ENCODE measurements around the gene SLC25A26. TPM values are rescaled to one million over a fixed set of nuclear protein-coding genes. Genes with fewer than 3 reads are reported as not detected.

The SLC25A26 gene
- total RNA-seq, 1 donor from 2014 or later = 23.2 TPM

- Mint-ChIP-seq H3K36me3 (ENCODE audit: low read depth) (peaks cover 7% of the 10 kb centered on the region), H3K9me3 (peaks cover 13% of the 10 kb centered on the region), H3K4me1 (no peaks in the 10 kb centered on the region), H3K27ac (no peak overlapping the region), H3K27me3 (no peaks in the 10 kb centered on the region), H3K4me3 (no peak overlapping the region)
- ATAC-seq (ENCODE audit: low read depth) (no peak), DNase-seq (no peak)
- intact Hi-C loops (cut with micrococcal nuclease) = no loop called here
- ChIA-PET POLR2A (no interaction called here), CTCF (no interaction called here)
- no peak for TF ChIP-seq CTCF (IDR thresholded peaks at IDR 0.05)
Measured at GRCh38 chr3:66423791-66424190, 203.0 kb downstream of the SLC25A26 start.

GRCh38 chr3:66425032-66425431, 204.2 kb downstream of the SLC25A26 start:
- Mint-ChIP-seq H3K9me3 (peaks cover 13% of the 10 kb centered on the region), H3K27ac (no peak overlapping the region), H3K36me3 (ENCODE audit: low read depth) (peaks cover 7% of the 10 kb centered on the region), H3K4me1 (no peaks in the 10 kb centered on the region), H3K4me3 (no peak overlapping the region), H3K27me3 (no peaks in the 10 kb centered on the region)
- intact Hi-C loops (cut with micrococcal nuclease) = no loop called here
- ChIA-PET POLR2A (no interaction called here), CTCF (no interaction called here)
- no peak for ATAC-seq (ENCODE audit: low read depth)
- no peak for DNase-seq
- TF ChIP-seq CTCF (IDR thresholded peaks at IDR 0.05) = no peak

GRCh38 chr3:66425576-66426114, 204.8 kb downstream of the SLC25A26 start:
- no peak for TF ChIP-seq CTCF (IDR thresholded peaks at IDR 0.05)
- Mint-ChIP-seq H3K36me3 (ENCODE audit: low read depth) (peaks cover 4% of the 10 kb centered on the region), H3K9me3 (peaks cover 7% of the 10 kb centered on the region), H3K27ac (no peak overlapping the region), H3K4me1 (no peaks in the 10 kb centered on the region), H3K27me3 (no peaks in the 10 kb centered on the region), H3K4me3 (no peak overlapping the region)
- no peak for ATAC-seq (ENCODE audit: low read depth)
- ChIA-PET CTCF (no interaction called here), POLR2A (no interaction called here)
- no peak for DNase-seq
- intact Hi-C loops (cut with micrococcal nuclease) = no loop called here

GRCh38 chr3:66426135-66426534, 205.3 kb downstream of the SLC25A26 start:
- ChIA-PET CTCF (no interaction called here), POLR2A (no interaction called here)
- Mint-ChIP-seq H3K27ac (no peak overlapping the region), H3K4me3 (no peak overlapping the region), H3K27me3 (no peaks in the 10 kb centered on the region), H3K9me3 (peaks cover 5% of the 10 kb centered on the region), H3K36me3 (ENCODE audit: low read depth) (peaks cover 3% of the 10 kb centered on the region), H3K4me1 (no peaks in the 10 kb centered on the region)
- TF ChIP-seq CTCF (IDR thresholded peaks at IDR 0.05) = no peak
- intact Hi-C loops (cut with micrococcal nuclease) = no loop called here
- no peak for DNase-seq
- ATAC-seq (ENCODE audit: low read depth) = no peak

GRCh38 chr3:66427352-66427751, 206.6 kb downstream of the SLC25A26 start:
- ChIA-PET CTCF (no interaction called here), POLR2A (no interaction called here)
- intact Hi-C loops (cut with micrococcal nuclease) = no loop called here
- Mint-ChIP-seq H3K4me1 (no peaks in the 10 kb centered on the region), H3K9me3 (peaks cover 5% of the 10 kb centered on the region), H3K27ac (no peak overlapping the region), H3K27me3 (no peaks in the 10 kb centered on the region), H3K36me3 (ENCODE audit: low read depth) (peaks cover 3% of the 10 kb centered on the region), H3K4me3 (no peak overlapping the region)
- DNase-seq = no peak
- no peak for ATAC-seq (ENCODE audit: low read depth)
- no peak for TF ChIP-seq CTCF (IDR thresholded peaks at IDR 0.05)

Measured in activated B cell treated with CpG ODN at 0.5 μM for 24 hours (primary cell).